ENCODE measurements around the gene CFAP126.

DNA sequence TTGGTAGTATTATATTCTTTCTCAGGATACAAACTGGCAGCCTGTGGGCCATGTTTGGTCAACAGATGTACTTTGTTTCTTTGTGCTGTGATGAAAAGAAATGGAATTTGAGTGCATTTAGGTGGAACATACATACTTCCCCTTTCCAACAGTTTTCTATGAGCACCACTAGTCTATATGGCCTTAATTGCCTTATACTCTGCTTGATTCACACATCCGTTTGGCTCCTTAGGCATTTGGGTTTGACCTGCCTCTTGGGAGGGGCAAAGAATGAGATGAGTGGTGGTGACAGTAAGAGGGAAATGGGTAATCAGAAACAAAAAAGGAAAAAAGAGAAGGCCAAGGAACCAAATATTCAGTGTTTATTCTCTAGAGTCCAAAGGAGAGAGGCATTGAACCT, 17.0 kb downstream of the CFAP126 start:
- TF ChIP-seq, protein P1, sequence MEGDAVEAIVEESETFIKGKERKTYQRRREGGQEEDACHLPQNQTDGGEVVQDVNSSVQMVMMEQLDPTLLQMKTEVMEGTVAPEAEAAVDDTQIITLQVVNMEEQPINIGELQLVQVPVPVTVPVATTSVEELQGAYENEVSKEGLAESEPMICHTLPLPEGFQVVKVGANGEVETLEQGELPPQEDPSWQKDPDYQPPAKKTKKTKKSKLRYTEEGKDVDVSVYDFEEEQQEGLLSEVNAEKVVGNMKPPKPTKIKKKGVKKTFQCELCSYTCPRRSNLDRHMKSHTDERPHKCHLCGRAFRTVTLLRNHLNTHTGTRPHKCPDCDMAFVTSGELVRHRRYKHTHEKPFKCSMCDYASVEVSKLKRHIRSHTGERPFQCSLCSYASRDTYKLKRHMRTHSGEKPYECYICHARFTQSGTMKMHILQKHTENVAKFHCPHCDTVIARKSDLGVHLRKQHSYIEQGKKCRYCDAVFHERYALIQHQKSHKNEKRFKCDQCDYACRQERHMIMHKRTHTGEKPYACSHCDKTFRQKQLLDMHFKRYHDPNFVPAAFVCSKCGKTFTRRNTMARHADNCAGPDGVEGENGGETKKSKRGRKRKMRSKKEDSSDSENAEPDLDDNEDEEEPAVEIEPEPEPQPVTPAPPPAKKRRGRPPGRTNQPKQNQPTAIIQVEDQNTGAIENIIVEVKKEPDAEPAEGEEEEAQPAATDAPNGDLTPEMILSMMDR (optimal IDR thresholded peaks at IDR 0.05 in 1 of 3, IDR thresholded peaks at IDR 0.05 in 1 of 3, conservative IDR thresholded peaks at IDR 0.05 in 1 of 3; ENCODE audit: extremely low read depth in 1 of 3, insufficient read depth in 2 of 3, low read length in 3 of 3): no peak
- no peak for TF ChIP-seq EZH2 (IDR thresholded peaks at IDR 0.05; ENCODE audit: low read length)
